ENCODE results near the gene PRUNE2. TPM values are rescaled to one million over a fixed set of nuclear protein-coding genes. Genes with fewer than 3 reads are reported as not detected.

PRUNE2 gene
- total and polyA plus RNA-seq, 9 donors = 2.5 to 45.8 (median 13.7) TPM

GRCh38 chr9:76652894-76653293 is 253.0 kb downstream of the PRUNE2 start:
- intact Hi-C loops (cut with DNase I) = no loop called here
- peaks cover 1% of the 10 kb centered on the region for H3K4me1 ChIP-seq (ENCODE audit: insufficient read depth)

GRCh38 chr9:76651119-76651705 is 254.7 kb downstream of the PRUNE2 start:
- intact Hi-C loops (cut with DNase I) = no loop called here
- Histone ChIP-seq H3K27me3 (no peaks in the 10 kb centered on the region), H3K27ac (no peak overlapping the region), H3K4me3 (peak overlapping the region; percentile 30), H3K36me3 (no peaks in the 10 kb centered on the region), H3K9me3 (no peaks in the 10 kb centered on the region), H3K4me1 (ENCODE audit: insufficient read depth) (peaks cover 1% of the 10 kb centered on the region)
- WGBS, 3 donors = 5 to 20% (median 7%) methylated on average over 4 of the region's 4 CpGs
- TF ChIP-seq POLR2A (IDR thresholded peaks at IDR 0.05) (no peak), CTCF (IDR thresholded peaks at IDR 0.05) (no peak), EP300 (IDR thresholded peaks at IDR 0.05) (no peak)
- DNase-seq = no peak

More at GRCh38 chr9:76652894-76653293, 253.0 kb downstream of the PRUNE2 start:
- WGBS, 3 donors = 72 to 91% (median 75%) methylated on average over 2 of the region's 2 CpGs
- DNase-seq = no peak
- Histone ChIP-seq H3K36me3 (no peaks in the 10 kb centered on the region), H3K4me3 (no peak overlapping the region), H3K27me3 (no peaks in the 10 kb centered on the region), H3K27ac (no peak overlapping the region), H3K9me3 (no peaks in the 10 kb centered on the region)
- TF ChIP-seq EP300 (IDR thresholded peaks at IDR 0.05) (no peak), POLR2A (IDR thresholded peaks at IDR 0.05) (no peak), CTCF (IDR thresholded peaks at IDR 0.05) (no peak)

- Histone ChIP-seq H3K4me3 (no peak overlapping the region), H3K36me3 (no peaks in the 10 kb centered on the region), H3K27ac (no peak overlapping the region), H3K9me3 (no peaks in the 10 kb centered on the region), H3K27me3 (no peaks in the 10 kb centered on the region), H3K4me1 (ENCODE audit: insufficient read depth) (peaks cover 1% of the 10 kb centered on the region)
- intact Hi-C loops (cut with DNase I) = no loop called here
- DNase-seq = no peak
- no peak for TF ChIP-seq POLR2A (IDR thresholded peaks at IDR 0.05)
- no peak for TF ChIP-seq CTCF (IDR thresholded peaks at IDR 0.05)
- TF ChIP-seq EP300 (IDR thresholded peaks at IDR 0.05) = no peak
- WGBS, 3 donors = 24 to 47% (median 38%) methylated on average over 2 of the region's 2 CpGs
Observed at GRCh38 chr9:76650692-76651091, 255.2 kb downstream of the PRUNE2 start.

- WGBS, 3 donors = 96 to 98% (median 97%) methylated on average over 2 of the region's 2 CpGs
- TF ChIP-seq CTCF (IDR thresholded peaks at IDR 0.05) = no peak
- no peak for TF ChIP-seq EP300 (IDR thresholded peaks at IDR 0.05)
- intact Hi-C loops (cut with DNase I) = no loop called here
- no peak for DNase-seq
- Histone ChIP-seq H3K9me3 (no peaks in the 10 kb centered on the region), H3K4me3 (no peak overlapping the region), H3K27me3 (no peaks in the 10 kb centered on the region), H3K36me3 (no peaks in the 10 kb centered on the region), H3K4me1 (ENCODE audit: insufficient read depth) (peaks cover 1% of the 10 kb centered on the region), H3K27ac (no peak overlapping the region)
Observed at GRCh38 chr9:76649894-76650293, 256.0 kb downstream of the PRUNE2 start.
